NCI-H510A (cell line): ENCODE measurements around the gene KIF26A.
A peak's percentile ranks its signal among the peaks of the same experiment; 100 is the strongest.
"Not testable (repeated sequence)": the region's sequence is repeated elsewhere in the genome, so short reads cannot be mapped to it uniquely, and the experiment has no call there.

Source experiments
- DNase-seq: peaks from one replicate; lab custom pipeline; 2025; lab: John Stamatoyannopoulos, UW

The KIF26A gene

GRCh38 chr14:104192146-104192882 lies 53.9 kb downstream of the KIF26A start:
- DNase-seq, result no peak

GRCh38 chr14:104192883-104193245 lies 54.5 kb downstream of the KIF26A start:
- no peak for DNase-seq

- DNase-seq, result no peak
Observed at GRCh38 chr14:104194016-104194415, 55.6 kb downstream of the KIF26A start.

GRCh38 chr14:104194716-104195115 lies 56.3 kb downstream of the KIF26A start:
- no peak for DNase-seq

- no peak for DNase-seq
Observed at GRCh38 chr14:104195361-104195760, 57.0 kb downstream of the KIF26A start.

GRCh38 chr14:104195878-104196277 lies 57.5 kb downstream of the KIF26A start:
- no peak for DNase-seq

- DNase-seq, result no peak
Observed at GRCh38 chr14:104196461-104197140, 58.2 kb downstream of the KIF26A start.

- DNase-seq, result no peak
Observed at GRCh38 chr14:104197449-104198247, 59.3 kb downstream of the KIF26A start.

GRCh38 chr14:104199266-104199895 lies 61.0 kb downstream of the KIF26A start:
- DNase-seq, result no peak

- DNase-seq, result no peak
Observed at GRCh38 chr14:104200106-104200505, 61.7 kb downstream of the KIF26A start.

- DNase-seq, result no peak
Observed at GRCh38 chr14:104200591-104200990, 62.2 kb downstream of the KIF26A start.

- no peak for DNase-seq
Observed at GRCh38 chr14:104201063-104201462, 62.7 kb downstream of the KIF26A start.

- no peak for DNase-seq
Observed at GRCh38 chr14:104201496-104201895, 63.1 kb downstream of the KIF26A start.

GRCh38 chr14:104202259-104203070 lies 64.1 kb downstream of the KIF26A start:
- DNase-seq, result no peak

- no peak for DNase-seq
Observed at GRCh38 chr14:104203071-104203425, 64.7 kb downstream of the KIF26A start.

- no peak for DNase-seq
Observed at GRCh38 chr14:104204660-104205149, 66.3 kb downstream of the KIF26A start.

GRCh38 chr14:104205781-104206180 lies 67.4 kb downstream of the KIF26A start:
- no peak for DNase-seq

GRCh38 chr14:104206281-104206904 lies 68.0 kb downstream of the KIF26A start:
- DNase-seq, result peak; percentile 77

GRCh38 chr14:104207142-104208014 lies 69.0 kb downstream of the KIF26A start:
- no peak for DNase-seq

- not testable (repeated sequence) for DNase-seq
Observed at GRCh38 chr14:104208015-104208295, 69.6 kb downstream of the KIF26A start.
